CD14-positive monocyte (primary cell): ENCODE data around the gene FBXO41. TPM values are rescaled to one million over a fixed set of nuclear protein-coding genes. Genes with fewer than 3 reads are reported as not detected.

Source experiments
- DNase-seq, 3 donors: peaks; one replicate each; pipeline ENCODE4 v3.0.0-alpha.2; 2011 to 2022
- H2AFZ ChIP-seq: 2 replicates; pipeline ENCODE4 v1.6.0; 2012; ENCODE audit warnings: mild to moderate bottlenecking, low read depth, low read length, inconsistent platforms; ENCODE audit not compliant: insufficient read depth, poor library complexity, severe bottlenecking
- H3K27ac ChIP-seq, 2 donors: 1 replicate in 1 of 2; 2 replicates in 1 of 2; pipeline ENCODE4 v1.5.1; 2012 to 2013; ENCODE audit warnings: low read length in 2 of 2, control low read depth in 1 of 2, inconsistent platforms in 1 of 2, low read depth in 1 of 2, mild to moderate bottlenecking in 1 of 2
- H3K27me3 ChIP-seq, 2 donors: one replicate each; pipeline versions ENCODE4 v1.6.0 to v1.6.1; 2011 to 2013; ENCODE audit warnings: low read length in 2 of 2; ENCODE audit not compliant: control insufficient read depth in 2 of 2, insufficient read depth in 2 of 2
- H3K36me3 ChIP-seq, 2 donors: replicated peaks in 1 of 2; 1 replicate in 1 of 2; 2 replicates in 1 of 2; pipeline versions ENCODE4 v1.5.1 to v1.6.1; 2012 to 2013; ENCODE audit warnings: low read length in 2 of 2, control low read depth in 1 of 2, inconsistent platforms in 1 of 2, mild to moderate bottlenecking in 1 of 2; ENCODE audit not compliant: insufficient read depth in 2 of 2, control insufficient read depth in 1 of 2
- H3K4me1 ChIP-seq, 2 donors: 1 replicate in 1 of 2; 2 replicates in 1 of 2; pipeline versions ENCODE4 v1.5.1 to v1.6.1; 2012 to 2013; ENCODE audit warnings: low read length in 2 of 2, control low read depth in 1 of 2, inconsistent platforms in 1 of 2, mild to moderate bottlenecking in 1 of 2, moderate library complexity in 1 of 2; ENCODE audit not compliant: insufficient read depth in 2 of 2, control insufficient read depth in 1 of 2
- H3K4me2 ChIP-seq: replicated peaks from 2 replicates; pipeline ENCODE3; 2012; ENCODE audit warnings: low read length, moderate library complexity, mild to moderate bottlenecking; ENCODE audit not compliant: poor library complexity, severe bottlenecking; ENCODE audit errors: extremely low read depth
- H3K4me3 ChIP-seq, 3 experiments: fragments of 200-600 bp in 1 of 3; sonication (generic) in 1 of 3; replicated peaks in 1 of 3; 1 replicate in 2 of 3; 2 replicates in 1 of 3; pipeline ENCODE4 v1.5.1; 2011 to 2013; ENCODE audit warnings: low read length in 3 of 3, mild to moderate bottlenecking in 3 of 3, control low read depth in 2 of 3, low read depth in 2 of 3, inconsistent platforms in 1 of 3, moderate library complexity in 1 of 3
- H3K79me2 ChIP-seq: 2 replicates; pipeline ENCODE4 v1.6.0; 2012; ENCODE audit warnings: mild to moderate bottlenecking, control low read depth, inconsistent platforms, low read length, moderate library complexity; ENCODE audit not compliant: insufficient read depth
- H3K9ac ChIP-seq: 2 replicates; pipeline ENCODE4 v1.6.0; 2017; ENCODE audit warnings: low read length, mild to moderate bottlenecking; ENCODE audit not compliant: insufficient read depth, poor library complexity, severe bottlenecking
- H3K9me3 ChIP-seq, 2 donors: replicated peaks in 1 of 2; 1 replicate in 1 of 2; 2 replicates in 1 of 2; pipeline versions ENCODE4 v1.5.1 to v1.6.1; 2012 to 2013; ENCODE audit warnings: low read length in 2 of 2, control low read depth in 1 of 2; ENCODE audit not compliant: control insufficient read depth in 1 of 2, insufficient read depth in 1 of 2
- H4K20me1 ChIP-seq: 2 replicates; pipeline ENCODE4 v1.6.0; 2012; ENCODE audit warnings: mild to moderate bottlenecking, low read length, control low read depth, moderate library complexity; ENCODE audit not compliant: insufficient read depth
- H3K27ac Mint-ChIP-seq, 7 donors: one replicate each; pipeline ENCODE4 v1.8.0; 2020; ENCODE audit warnings: mild to moderate bottlenecking in 7 of 7, mixed read lengths in 7 of 7, moderate library complexity in 6 of 7, inconsistent platforms in 2 of 7
- H3K27me3 Mint-ChIP-seq, 3 donors: one replicate each; pipeline ENCODE4 v1.8.0; 2021 to 2022; ENCODE audit warnings: low read depth in 3 of 3, mild to moderate bottlenecking in 3 of 3, mixed read lengths in 3 of 3, moderate library complexity in 3 of 3, inconsistent platforms in 1 of 3
- H3K36me3 Mint-ChIP-seq, 2 donors: one replicate each; pipeline ENCODE4 v1.8.0; 2020; ENCODE audit warnings: mixed read lengths in 2 of 2, inconsistent platforms in 1 of 2, mild to moderate bottlenecking in 1 of 2
- H3K4me1 Mint-ChIP-seq: one replicate; pipeline ENCODE4 v1.8.0; 2020; ENCODE audit warnings: mild to moderate bottlenecking, mixed read lengths
- H3K4me3 Mint-ChIP-seq, 2 donors: one replicate each; pipeline ENCODE4 v1.8.0; 2020; ENCODE audit warnings: mild to moderate bottlenecking in 2 of 2, mixed read lengths in 2 of 2, moderate library complexity in 1 of 2
- H3K9me3 Mint-ChIP-seq, 7 donors: one replicate each; pipeline ENCODE4 v1.8.0; 2020 to 2022; ENCODE audit warnings: mixed read lengths in 7 of 7, mild to moderate bottlenecking in 6 of 7, moderate library complexity in 6 of 7, inconsistent platforms in 2 of 7
- WGBS: methylation state at CpG from one replicate; pipeline ENCODE4 v1.1.5; 2013; ENCODE audit warnings: missing lambda C conversion rate; ENCODE audit not compliant: insufficient coverage; 5-methylcytosine and 5-hydroxymethylcytosine counted together
- intact Hi-C, 2 donors: fragments of 100-400 bp; cut with micrococcal nuclease; formaldehyde crosslinking; loops; one replicate each; pipeline versions ENCODE4 v1.15.0 to v1.15.1; 2023
- polyA plus RNA-seq, 3 donors: library from polyadenylated mRNA; depleted of rRNA in 1 of 3; unstranded in 2 of 3; stranded (reverse) in 1 of 3; fragments of 300-500 nt in 2 of 3; fragments of >200 nt in 1 of 3; fragmentation: Illumina TruSeq in 2 of 3; gene quantifications; 1 replicate in 2 of 3; 2 replicates in 1 of 3; pipeline ENCODE4 v1.2.3, GENCODE V29; 2012 to 2021
- TF ChIP-seq, protein P1 (sequence below): fragments of 200-600 bp; IDR thresholded peaks from one replicate; pipeline ENCODE4 v1.8.0; 2022; ENCODE audit warnings: antibody characterized with exemption, mild to moderate bottlenecking

The FBXO41 gene
- polyA plus RNA-seq, 3 donors = 0.29 to 17.1 (median 0.52) TPM

DNA sequence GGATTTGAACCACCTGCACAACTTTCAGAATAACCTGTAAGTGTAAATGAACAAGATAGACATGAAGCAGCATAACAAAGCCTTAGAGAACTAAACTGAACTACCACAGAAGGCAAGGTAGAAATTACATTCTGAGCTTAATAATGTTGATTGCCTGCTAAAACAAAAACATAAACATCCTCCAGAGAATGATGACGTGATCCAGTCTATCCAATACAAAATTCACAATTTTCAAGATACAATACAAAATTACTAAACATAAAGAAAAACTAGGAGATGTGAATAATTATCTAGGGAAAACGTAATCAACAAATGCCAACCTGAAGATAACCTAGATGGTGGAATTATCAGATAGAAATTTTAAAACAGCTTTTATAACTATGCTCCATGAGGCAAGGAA is 49.8 kb upstream of the FBXO41 start:
- WGBS = no CpG with 5 or more reads among the region's 2 CpGs
- H3K9me3 ChIP-seq = peaks cover 0 to 9% of the 10 kb centered on the region in 2 donors
- no peak overlapping the region for H3K4me3 ChIP-seq
- no peak overlapping the region for H3K9ac ChIP-seq
- H3K4me2 ChIP-seq = no peak overlapping the region
- Mint-ChIP-seq H3K36me3 (no peaks in the 10 kb centered on the region), H3K4me1 (peaks cover 3% of the 10 kb centered on the region), H3K27ac (no peak overlapping the region), H3K9me3 (peaks cover 3 to 20% (median 10%) of the 10 kb centered on the region in 7 donors), H3K4me3 (no peak overlapping the region), H3K27me3 (peaks cover 0 to 17% (median 9%) of the 10 kb centered on the region in 3 donors)
- no peaks in the 10 kb centered on the region for H3K4me1 ChIP-seq
- H3K79me2 ChIP-seq = no peaks in the 10 kb centered on the region
- H3K27me3 ChIP-seq = peaks cover 0 to 2% of the 10 kb centered on the region in 2 donors
- H2AFZ ChIP-seq = no peak overlapping the region
- TF ChIP-seq, protein P1, sequence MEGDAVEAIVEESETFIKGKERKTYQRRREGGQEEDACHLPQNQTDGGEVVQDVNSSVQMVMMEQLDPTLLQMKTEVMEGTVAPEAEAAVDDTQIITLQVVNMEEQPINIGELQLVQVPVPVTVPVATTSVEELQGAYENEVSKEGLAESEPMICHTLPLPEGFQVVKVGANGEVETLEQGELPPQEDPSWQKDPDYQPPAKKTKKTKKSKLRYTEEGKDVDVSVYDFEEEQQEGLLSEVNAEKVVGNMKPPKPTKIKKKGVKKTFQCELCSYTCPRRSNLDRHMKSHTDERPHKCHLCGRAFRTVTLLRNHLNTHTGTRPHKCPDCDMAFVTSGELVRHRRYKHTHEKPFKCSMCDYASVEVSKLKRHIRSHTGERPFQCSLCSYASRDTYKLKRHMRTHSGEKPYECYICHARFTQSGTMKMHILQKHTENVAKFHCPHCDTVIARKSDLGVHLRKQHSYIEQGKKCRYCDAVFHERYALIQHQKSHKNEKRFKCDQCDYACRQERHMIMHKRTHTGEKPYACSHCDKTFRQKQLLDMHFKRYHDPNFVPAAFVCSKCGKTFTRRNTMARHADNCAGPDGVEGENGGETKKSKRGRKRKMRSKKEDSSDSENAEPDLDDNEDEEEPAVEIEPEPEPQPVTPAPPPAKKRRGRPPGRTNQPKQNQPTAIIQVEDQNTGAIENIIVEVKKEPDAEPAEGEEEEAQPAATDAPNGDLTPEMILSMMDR = no peak
- H3K36me3 ChIP-seq = no peaks in the 10 kb centered on the region
- H3K27ac ChIP-seq = no peak overlapping the region
- DNase-seq = no peak
- no peaks in the 10 kb centered on the region for H4K20me1 ChIP-seq
- intact Hi-C loops = no loop called here

DNA sequence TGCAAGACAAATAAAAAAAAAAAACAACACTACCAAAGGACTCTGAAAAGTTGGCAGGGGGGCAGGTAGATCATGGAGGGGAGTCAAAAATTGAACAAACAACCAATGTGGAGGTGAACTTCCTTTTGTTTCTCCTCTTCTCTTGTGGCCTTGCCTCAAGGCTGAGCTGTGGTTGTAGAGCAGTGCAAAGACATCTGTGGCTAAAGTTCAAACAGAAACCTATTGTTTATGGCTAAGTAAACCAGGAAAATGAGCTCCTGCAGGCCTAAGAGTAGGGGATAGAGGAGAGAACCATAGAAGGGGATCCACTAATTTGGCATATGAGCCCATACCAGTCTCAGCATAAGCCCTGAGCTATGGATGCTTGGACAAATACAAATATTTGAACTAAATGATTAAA is 49.3 kb upstream of the FBXO41 start:
- Histone ChIP-seq H2AFZ (no peak overlapping the region), H3K9ac (no peak overlapping the region), H3K27ac (no peak overlapping the region), H3K4me1 (no peaks in the 10 kb centered on the region), H3K4me2 (no peak overlapping the region), H3K79me2 (no peaks in the 10 kb centered on the region), H3K9me3 (peaks cover 0 to 9% of the 10 kb centered on the region in 2 donors), H3K4me3 (no peak overlapping the region), H3K27me3 (peaks cover 0 to 2% of the 10 kb centered on the region in 2 donors), H3K36me3 (no peaks in the 10 kb centered on the region), H4K20me1 (no peaks in the 10 kb centered on the region)
- TF ChIP-seq, protein P1 = no peak
- no peaks in the 10 kb centered on the region for H3K36me3 Mint-ChIP-seq
- H3K27me3 Mint-ChIP-seq = peaks cover 0 to 17% (median 9%) of the 10 kb centered on the region in 3 donors
- H3K4me3 Mint-ChIP-seq = no peak overlapping the region
- peaks cover 3 to 20% (median 10%) of the 10 kb centered on the region in 7 donors for H3K9me3 Mint-ChIP-seq
- intact Hi-C loops = no loop called here
- no peak for DNase-seq
- H3K27ac Mint-ChIP-seq = no peak overlapping the region
- peaks cover 3% of the 10 kb centered on the region for H3K4me1 Mint-ChIP-seq
